H9 (cell line): Measurements from ENCODE around the gene COG6. TPM values are rescaled to one million over a fixed set of nuclear protein-coding genes. Genes with fewer than 3 reads are reported as not detected.

Experiments used
- DNase-seq: peaks from one replicate; pipeline ENCODE4 v3.0.0-alpha.2; 2017
- H2AFZ ChIP-seq: one replicate; pipeline ENCODE4 v1.6.1; 2013; ENCODE audit warnings: mild to moderate bottlenecking, low read length, control low read depth, moderate library complexity
- H2AK5ac ChIP-seq: 2 replicates; pipeline ENCODE4 v1.6.1; 2013; ENCODE audit warnings: low read length, control low read depth, mixed read lengths; ENCODE audit not compliant: insufficient read length
- H2BK120ac ChIP-seq: one replicate; pipeline ENCODE4 v1.6.1; 2013; ENCODE audit warnings: low read depth, mild to moderate bottlenecking, low read length, control low read depth, inconsistent platforms; ENCODE audit not compliant: poor library complexity, severe bottlenecking
- H2BK12ac ChIP-seq: 2 replicates; pipeline ENCODE4 v1.6.1; 2013; ENCODE audit warnings: low read length, control low read depth, mixed read lengths, low read depth; ENCODE audit not compliant: insufficient read length
- H2BK15ac ChIP-seq: 2 replicates; pipeline ENCODE4 v1.6.1; 2013; ENCODE audit warnings: low read depth, low read length, control low read depth
- H2BK20ac ChIP-seq: one replicate; pipeline ENCODE4 v1.6.1; 2013; ENCODE audit warnings: low read depth, mild to moderate bottlenecking, low read length, control low read depth, inconsistent platforms; ENCODE audit not compliant: poor library complexity, severe bottlenecking
- H2BK5ac ChIP-seq: 2 replicates; pipeline ENCODE4 v1.6.1; 2013; ENCODE audit warnings: low read length, control low read depth, mixed read lengths; ENCODE audit not compliant: insufficient read length
- H3K14ac ChIP-seq: 2 replicates; pipeline ENCODE4 v1.6.1; 2013; ENCODE audit warnings: low read length, control low read depth; ENCODE audit not compliant: insufficient read depth
- H3K18ac ChIP-seq: 2 replicates; pipeline ENCODE4 v1.6.1; 2013; ENCODE audit warnings: low read depth, mild to moderate bottlenecking, mixed read lengths, low read length, control low read depth; ENCODE audit not compliant: insufficient read length
- H3K23ac ChIP-seq: 2 replicates; pipeline ENCODE4 v1.6.1; 2013; ENCODE audit warnings: low read length, control low read depth, mixed read lengths, low read depth; ENCODE audit not compliant: insufficient read length
- H3K23me2 ChIP-seq: 2 replicates; pipeline ENCODE4 v1.6.1; 2013; ENCODE audit warnings: low read depth, mild to moderate bottlenecking, mixed read lengths, low read length, control low read depth; ENCODE audit not compliant: insufficient read length, poor library complexity, severe bottlenecking
- H3K27ac ChIP-seq: 2 replicates; pipeline ENCODE4 v1.5.1; 2013; ENCODE audit warnings: low read length, control low read depth, mixed read lengths, low read depth; ENCODE audit not compliant: insufficient read length
- H3K27me3 ChIP-seq: 2 replicates; pipeline ENCODE4 v1.6.1; 2013; ENCODE audit warnings: low read length, control low read depth, inconsistent platforms; ENCODE audit not compliant: insufficient read depth
- H3K4ac ChIP-seq: 2 replicates; pipeline ENCODE4 v1.6.1; 2013; ENCODE audit warnings: low read depth, mild to moderate bottlenecking, control low read depth, inconsistent platforms, low read length, moderate library complexity
- H3K4me1 ChIP-seq: 2 replicates; pipeline ENCODE4 v1.6.1; 2013; ENCODE audit warnings: low read length, control low read depth, inconsistent platforms; ENCODE audit not compliant: insufficient read depth
- H3K4me2 ChIP-seq: 2 replicates; pipeline ENCODE4 v1.6.1; 2013; ENCODE audit warnings: low read length, control low read depth, mixed read lengths; ENCODE audit not compliant: insufficient read length, insufficient read depth
- H3K56ac ChIP-seq: 2 replicates; pipeline ENCODE4 v1.6.1; 2013; ENCODE audit warnings: low read depth, mild to moderate bottlenecking, mixed read lengths, low read length, control low read depth; ENCODE audit not compliant: insufficient read length
- H3K79me1 ChIP-seq: 2 replicates; pipeline ENCODE4 v1.6.1; 2013; ENCODE audit warnings: low read depth, mild to moderate bottlenecking, moderate library complexity, low read length, control low read depth, inconsistent platforms; ENCODE audit not compliant: insufficient read depth, poor library complexity, severe bottlenecking
- H3K79me2 ChIP-seq: 2 replicates; pipeline ENCODE4 v1.6.1; 2013; ENCODE audit warnings: low read length, control low read depth, inconsistent platforms; ENCODE audit not compliant: insufficient read depth
- H3K9ac ChIP-seq: 2 replicates; pipeline ENCODE4 v1.6.1; 2013; ENCODE audit warnings: low read length, control low read depth, mixed read lengths; ENCODE audit not compliant: insufficient read length; ENCODE audit errors: extremely low read depth
- H3K9me3 ChIP-seq: one replicate; pipeline ENCODE4 v1.6.1; 2013; ENCODE audit warnings: low read depth, low read length, inconsistent platforms; ENCODE audit not compliant: control insufficient read depth
- H3T11ph ChIP-seq: one replicate; pipeline ENCODE4 v1.6.1; 2013; ENCODE audit warnings: mild to moderate bottlenecking, low read length, control low read depth, inconsistent platforms
- H4K20me1 ChIP-seq: one replicate; pipeline ENCODE4 v1.6.1; 2013; ENCODE audit not compliant: control insufficient read depth, insufficient read length, insufficient read depth
- H4K5ac ChIP-seq: 2 replicates; pipeline ENCODE4 v1.6.1; 2013; ENCODE audit warnings: low read depth, mild to moderate bottlenecking, mixed read lengths, low read length, control low read depth; ENCODE audit not compliant: insufficient read length
- H4K8ac ChIP-seq: replicated peaks from 2 replicates; pipeline ENCODE4 v1.6.1; 2013; ENCODE audit warnings: low read length, control low read depth, mixed read lengths, low read depth; ENCODE audit not compliant: insufficient read length
- H4K91ac ChIP-seq: 2 replicates; pipeline ENCODE4 v1.6.1; 2013; ENCODE audit warnings: low read depth, mild to moderate bottlenecking, moderate library complexity, mixed read lengths, low read length, control low read depth; ENCODE audit not compliant: insufficient read length
- H3K27ac Mint-ChIP-seq, 3 experiments: 2 replicates in 2 of 3; 3 replicates in 1 of 3; pipeline ENCODE4 v1.8.0; 2020 to 2021; ENCODE audit warnings: mixed read lengths in 3 of 3, mild to moderate bottlenecking in 1 of 3, moderate library complexity in 1 of 3
- H3K27me3 Mint-ChIP-seq: 2 replicates; pipeline ENCODE4 v1.8.0; 2021; ENCODE audit warnings: low read depth, mild to moderate bottlenecking, moderate library complexity, mixed read lengths
- H3K36me3 Mint-ChIP-seq, 3 experiments: 2 replicates in 2 of 3; 3 replicates in 1 of 3; pipeline ENCODE4 v1.8.0; 2020 to 2021; ENCODE audit warnings: low read depth in 3 of 3, mixed read lengths in 3 of 3; ENCODE audit not compliant: insufficient read depth in 1 of 3
- H3K4me1 Mint-ChIP-seq, 2 experiments: 2 replicates each; pipeline ENCODE4 v1.8.0; 2020; ENCODE audit warnings: mixed read lengths in 2 of 2
- H3K4me3 Mint-ChIP-seq, 2 experiments: 2 replicates in 1 of 2; 3 replicates in 1 of 2; pipeline ENCODE4 v1.8.0; 2020 to 2021; ENCODE audit warnings: mild to moderate bottlenecking in 2 of 2, mixed read lengths in 2 of 2, moderate library complexity in 1 of 2
- H3K9me3 Mint-ChIP-seq, 2 experiments: 2 replicates in 1 of 2; 3 replicates in 1 of 2; pipeline ENCODE4 v1.8.0; 2020; ENCODE audit warnings: mild to moderate bottlenecking in 2 of 2, mixed read lengths in 2 of 2, moderate library complexity in 1 of 2
- WGBS: extraction: QIAGEN DNeasy Blood & Tissue Kit; methylation state at CpG from one replicate; pipeline ENCODE4 v1.1.7; 2013; ENCODE audit warnings: missing lambda C conversion rate, low lambda C conversion rate, mixed read lengths; ENCODE audit not compliant: insufficient read length; ENCODE audit errors: extremely low coverage; 5-methylcytosine and 5-hydroxymethylcytosine counted together
- total RNA-seq: library from RNA; stranded (reverse); gene quantifications from 2 replicates; pipeline ENCODE4 v1.2.1, GENCODE V29; 2021
- TF ChIP-seq, protein P1 (sequence below): fragments of 200-600 bp; sonication (generic); conservative IDR thresholded peaks from 3 replicates; pipeline ENCODE4 v1.8.0; 2021; ENCODE audit warnings: antibody characterized with exemption, mild to moderate bottlenecking

The COG6 gene
- total RNA-seq, 1 experiment from 2014 or later: 23.7 TPM

DNA sequence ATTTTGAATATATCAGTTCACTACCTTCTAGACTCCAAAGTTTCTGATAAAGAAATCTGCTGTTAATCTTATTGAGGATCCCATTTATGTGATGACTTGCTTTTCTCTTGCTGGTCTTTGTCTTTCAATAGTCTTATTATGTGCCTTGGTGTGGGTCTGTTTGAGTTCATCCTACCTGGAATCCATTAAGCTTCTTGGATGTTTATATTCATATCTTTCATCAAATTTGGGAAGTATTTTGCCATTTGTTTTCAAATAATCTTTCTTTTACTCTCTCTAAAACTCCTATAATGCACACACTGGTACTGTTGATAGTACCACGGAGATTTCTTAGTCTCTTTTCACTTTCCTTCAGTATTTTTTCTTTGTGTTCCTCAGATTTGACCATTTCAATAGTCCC, 24.2 kb upstream of the COG6 start:
- Histone ChIP-seq H3T11ph (no peak overlapping the region), H3K27me3 (no peaks in the 10 kb centered on the region), H3K4me2 (no peak overlapping the region), H3K4ac (no peak overlapping the region), H2BK15ac (no peak overlapping the region), H3K14ac (no peak overlapping the region), H2BK120ac (no peak overlapping the region), H3K79me1 (no peaks in the 10 kb centered on the region), H3K79me2 (no peaks in the 10 kb centered on the region), H3K27ac (no peak overlapping the region), H3K9me3 (no peaks in the 10 kb centered on the region), H3K23me2 (no peaks in the 10 kb centered on the region), H4K8ac (no peak overlapping the region), H2BK20ac (no peak overlapping the region), H3K56ac (no peak overlapping the region), H2BK5ac (no peak overlapping the region), H2BK12ac (no peak overlapping the region), H3K18ac (no peak overlapping the region), H4K91ac (no peak overlapping the region), H4K5ac (no peak overlapping the region), H4K20me1 (no peaks in the 10 kb centered on the region), H3K23ac (no peak overlapping the region), H2AK5ac (no peak overlapping the region), H2AFZ (no peak overlapping the region), H3K4me1 (no peaks in the 10 kb centered on the region), H3K9ac (no peak overlapping the region)
- Mint-ChIP-seq H3K27me3 (peaks cover 9% of the 10 kb centered on the region), H3K4me3 (no peak overlapping the region), H3K27ac (no peak overlapping the region), H3K4me1 (peaks cover 4 to 5% of the 10 kb centered on the region in 2 experiments), H3K36me3 (no peaks in the 10 kb centered on the region), H3K9me3 (no peaks in the 10 kb centered on the region; a peak in 4 of 5 replicates)
- DNase-seq: no peak
- no CpG with 5 or more reads among the region's 1 CpG for WGBS
- TF ChIP-seq, protein P1, sequence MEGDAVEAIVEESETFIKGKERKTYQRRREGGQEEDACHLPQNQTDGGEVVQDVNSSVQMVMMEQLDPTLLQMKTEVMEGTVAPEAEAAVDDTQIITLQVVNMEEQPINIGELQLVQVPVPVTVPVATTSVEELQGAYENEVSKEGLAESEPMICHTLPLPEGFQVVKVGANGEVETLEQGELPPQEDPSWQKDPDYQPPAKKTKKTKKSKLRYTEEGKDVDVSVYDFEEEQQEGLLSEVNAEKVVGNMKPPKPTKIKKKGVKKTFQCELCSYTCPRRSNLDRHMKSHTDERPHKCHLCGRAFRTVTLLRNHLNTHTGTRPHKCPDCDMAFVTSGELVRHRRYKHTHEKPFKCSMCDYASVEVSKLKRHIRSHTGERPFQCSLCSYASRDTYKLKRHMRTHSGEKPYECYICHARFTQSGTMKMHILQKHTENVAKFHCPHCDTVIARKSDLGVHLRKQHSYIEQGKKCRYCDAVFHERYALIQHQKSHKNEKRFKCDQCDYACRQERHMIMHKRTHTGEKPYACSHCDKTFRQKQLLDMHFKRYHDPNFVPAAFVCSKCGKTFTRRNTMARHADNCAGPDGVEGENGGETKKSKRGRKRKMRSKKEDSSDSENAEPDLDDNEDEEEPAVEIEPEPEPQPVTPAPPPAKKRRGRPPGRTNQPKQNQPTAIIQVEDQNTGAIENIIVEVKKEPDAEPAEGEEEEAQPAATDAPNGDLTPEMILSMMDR: no peak
